DMS153 treated with DMSO at 0.1 percent for 48 hours (cell line): ENCODE results near the gene CES3.
A peak's percentile ranks its signal among the peaks of the same experiment; 100 is the strongest.

ENCODE experiments used
- DNase-seq: peaks from one replicate; lab custom pipeline; 2025; ENCODE audit not compliant: unreplicated experiment; lab: John Stamatoyannopoulos, UW

The CES3 gene

GRCh38 chr16:66961065-66961744, at the start of gene CES3:
Gene CES3 (plus strand): TSS chr16:66961266. CDS start chr16:66961308, 42 bp downstream.
- peak; percentile 74 for DNase-seq

- DNase-seq: no peak
These were observed 49.3 kb upstream of the CES3 start for GRCh38 chr16:66911801-66912200.

- no peak for DNase-seq
These were observed 48.0 kb upstream of the CES3 start for GRCh38 chr16:66913081-66913480.

GRCh38 chr16:66913711-66914110, 47.4 kb upstream of the CES3 start:
- DNase-seq: no peak

GRCh38 chr16:66914541-66914940, 46.5 kb upstream of the CES3 start:
- DNase-seq: no peak

GRCh38 chr16:66915041-66915440, 46.0 kb upstream of the CES3 start:
- no peak for DNase-seq

GRCh38 chr16:66916518-66916917, 44.5 kb upstream of the CES3 start:
- DNase-seq: no peak

GRCh38 chr16:66917741-66918140, 43.3 kb upstream of the CES3 start:
- no peak for DNase-seq

- no peak for DNase-seq
These were observed 42.7 kb upstream of the CES3 start for GRCh38 chr16:66918355-66918754.

- no peak for DNase-seq
These were observed 42.1 kb upstream of the CES3 start, which contains the start of gene CDH16 for GRCh38 chr16:66918803-66919568. Gene CDH16 (minus strand): TSS chr16:66918885. CDS start chr16:66918065, 820 bp downstream.

GRCh38 chr16:66919569-66920298, 41.3 kb upstream of the CES3 start:
- DNase-seq: no peak

- no peak for DNase-seq
These were observed 40.8 kb upstream of the CES3 start for GRCh38 chr16:66920299-66920590.

- DNase-seq: no peak
These were observed 40.0 kb upstream of the CES3 start for GRCh38 chr16:66920924-66921680.

GRCh38 chr16:66921729-66922450, 39.2 kb upstream of the CES3 start:
- no peak for DNase-seq

- peak; percentile 49 for DNase-seq
These were observed 37.8 kb upstream of the CES3 start for GRCh38 chr16:66923247-66923731.

- peak; percentile 50 for DNase-seq
These were observed 37.2 kb upstream of the CES3 start for GRCh38 chr16:66923866-66924265.

- DNase-seq: no peak
These were observed 36.3 kb upstream of the CES3 start for GRCh38 chr16:66924527-66925321.

GRCh38 chr16:66925322-66925840, 35.7 kb upstream of the CES3 start, which contains the start of gene RRAD:
Gene RRAD (minus strand): TSS chr16:66925535. CDS start chr16:66925179, 356 bp downstream.
- DNase-seq: no peak
